Ramos (cell line): ENCODE results near the gene XYLT1.

Source experiments
- in situ Hi-C: fragments of 300-500 bp; cut with MboI; formaldehyde crosslinking; loops from one replicate; pipeline ENCODE4 v1.14.3; 2022; ENCODE audit warnings: low sequenced_read_pairs; ENCODE audit not compliant: unreplicated experiment

XYLT1 gene

DNA sequence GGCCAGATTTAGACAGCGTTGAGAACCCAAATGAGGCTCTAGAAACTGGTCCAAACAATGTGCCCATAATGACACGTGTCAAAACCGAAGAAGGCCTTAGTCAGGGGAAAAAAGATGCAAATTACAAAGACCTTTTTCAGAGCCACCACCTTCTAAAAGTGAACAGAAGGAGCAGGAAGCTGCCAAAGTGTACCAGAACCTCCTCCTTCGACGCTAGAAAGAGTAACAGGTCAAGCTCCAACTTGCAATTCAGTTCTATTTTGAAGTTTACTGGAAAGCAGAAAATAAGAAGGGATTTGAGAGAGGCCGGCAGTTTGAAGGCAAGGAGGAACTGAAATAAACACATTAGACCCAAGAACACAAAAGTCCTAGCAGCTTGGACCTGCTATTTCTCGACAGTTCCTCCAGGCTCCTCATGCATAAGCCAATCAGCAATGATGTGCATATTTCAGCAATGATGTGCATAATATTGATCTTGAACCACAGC, 61.8 kb downstream of the XYLT1 start:
- in situ Hi-C loops, result no loop called here

GRCh38 chr16:17408296-17408695, 62.5 kb downstream of the XYLT1 start:
- in situ Hi-C loops, result no loop called here

GRCh38 chr16:17407321-17407720, 63.4 kb downstream of the XYLT1 start:
- in situ Hi-C loops, result no loop called here

- in situ Hi-C loops, result no loop called here
Observed at GRCh38 chr16:17404941-17405689, 65.6 kb downstream of the XYLT1 start.

GRCh38 chr16:17403859-17404545, 66.8 kb downstream of the XYLT1 start:
- in situ Hi-C loops, result no loop called here

- in situ Hi-C loops, result no loop called here
Observed at GRCh38 chr16:17403156-17403809, 67.5 kb downstream of the XYLT1 start.

DNA sequence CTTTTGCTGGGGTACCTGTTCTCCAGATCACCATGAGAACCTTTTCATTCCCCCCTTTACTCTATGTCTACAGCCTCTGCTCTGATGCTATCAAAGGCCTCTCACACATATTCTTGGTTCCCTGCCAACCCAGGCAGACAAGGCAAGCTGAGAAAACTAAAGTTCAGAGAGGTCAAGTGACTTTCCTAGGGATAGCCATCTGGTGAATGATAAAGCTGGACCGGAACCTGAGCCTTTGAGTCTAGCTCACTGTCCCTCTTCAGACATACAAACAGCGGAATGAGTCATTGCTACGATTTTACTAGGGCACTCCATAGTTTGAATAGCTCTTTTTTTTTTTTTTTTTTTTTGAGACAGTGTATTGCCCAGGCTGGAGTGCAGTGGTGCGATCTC, 73.3 kb downstream of the XYLT1 start:
- in situ Hi-C loops, result no loop called here

- in situ Hi-C loops, result no loop called here
Observed at GRCh38 chr16:17396762-17397498, 73.8 kb downstream of the XYLT1 start.

- in situ Hi-C loops, result no loop called here
Observed at GRCh38 chr16:17395849-17396480, 74.8 kb downstream of the XYLT1 start.

GRCh38 chr16:17392857-17393692, 77.7 kb downstream of the XYLT1 start:
- in situ Hi-C loops, result no loop called here

DNA sequence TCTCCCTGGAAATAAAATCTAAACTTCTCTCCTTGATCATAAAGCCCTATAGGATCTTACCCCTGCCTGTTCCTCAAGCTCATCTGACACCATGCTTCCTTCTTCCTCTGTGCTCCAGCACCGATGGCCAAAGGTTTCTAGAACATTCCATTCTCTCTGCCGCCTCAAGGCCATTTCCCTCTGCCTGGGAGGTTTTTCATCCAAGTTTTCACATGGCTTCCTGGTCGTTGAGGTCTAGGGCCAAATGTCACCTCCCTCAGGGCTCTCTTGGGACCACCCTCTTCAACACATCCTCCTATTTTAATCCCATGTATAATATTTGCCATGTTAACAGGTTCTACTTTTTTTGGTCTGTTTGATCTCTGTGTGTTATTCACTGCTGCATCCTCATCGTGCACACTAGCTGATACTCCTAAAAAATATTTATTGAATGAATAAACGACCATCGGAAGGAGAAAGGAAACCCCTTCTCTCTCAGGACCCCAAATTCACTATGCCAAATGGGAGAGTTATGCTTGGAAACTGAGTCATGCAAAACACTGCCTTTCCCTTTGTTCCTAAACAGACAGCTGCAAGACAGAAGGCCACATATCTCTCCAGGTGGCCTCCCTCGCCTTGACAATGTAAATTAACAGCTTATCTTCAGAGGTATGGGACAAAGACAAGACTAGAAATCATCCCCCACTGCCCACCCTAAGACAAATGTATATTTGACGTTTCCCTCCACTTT, 78.5 kb downstream of the XYLT1 start:
- in situ Hi-C loops, result no loop called here

DNA sequence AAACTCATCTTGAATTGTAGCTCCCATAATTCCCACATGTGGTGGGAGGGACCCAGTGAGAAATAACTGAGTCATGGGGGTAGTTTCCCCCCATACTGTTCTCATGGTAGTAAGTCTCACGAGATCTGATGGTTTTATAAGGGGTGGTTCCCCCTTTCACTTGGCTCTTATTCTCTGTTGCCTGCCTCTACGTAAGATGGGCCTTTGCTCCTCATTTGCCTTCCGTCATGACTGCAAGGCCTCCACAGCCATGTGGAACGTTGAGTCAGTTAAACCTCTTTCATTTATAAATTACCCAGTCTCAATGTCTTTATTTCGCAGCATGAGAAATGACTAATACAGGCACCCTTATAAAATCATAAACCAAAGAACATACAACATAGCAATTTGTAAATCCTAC, 79.0 kb downstream of the XYLT1 start:
- in situ Hi-C loops, result no loop called here

- in situ Hi-C loops, result no loop called here
Observed at GRCh38 chr16:17389384-17389783, 81.4 kb downstream of the XYLT1 start.

- in situ Hi-C loops, result no loop called here
Observed at GRCh38 chr16:17387256-17387655, 83.5 kb downstream of the XYLT1 start.

GRCh38 chr16:17386229-17386628, 84.5 kb downstream of the XYLT1 start:
- in situ Hi-C loops, result no loop called here

- in situ Hi-C loops, result no loop called here
Observed at GRCh38 chr16:17384471-17384870, 86.3 kb downstream of the XYLT1 start.

DNA sequence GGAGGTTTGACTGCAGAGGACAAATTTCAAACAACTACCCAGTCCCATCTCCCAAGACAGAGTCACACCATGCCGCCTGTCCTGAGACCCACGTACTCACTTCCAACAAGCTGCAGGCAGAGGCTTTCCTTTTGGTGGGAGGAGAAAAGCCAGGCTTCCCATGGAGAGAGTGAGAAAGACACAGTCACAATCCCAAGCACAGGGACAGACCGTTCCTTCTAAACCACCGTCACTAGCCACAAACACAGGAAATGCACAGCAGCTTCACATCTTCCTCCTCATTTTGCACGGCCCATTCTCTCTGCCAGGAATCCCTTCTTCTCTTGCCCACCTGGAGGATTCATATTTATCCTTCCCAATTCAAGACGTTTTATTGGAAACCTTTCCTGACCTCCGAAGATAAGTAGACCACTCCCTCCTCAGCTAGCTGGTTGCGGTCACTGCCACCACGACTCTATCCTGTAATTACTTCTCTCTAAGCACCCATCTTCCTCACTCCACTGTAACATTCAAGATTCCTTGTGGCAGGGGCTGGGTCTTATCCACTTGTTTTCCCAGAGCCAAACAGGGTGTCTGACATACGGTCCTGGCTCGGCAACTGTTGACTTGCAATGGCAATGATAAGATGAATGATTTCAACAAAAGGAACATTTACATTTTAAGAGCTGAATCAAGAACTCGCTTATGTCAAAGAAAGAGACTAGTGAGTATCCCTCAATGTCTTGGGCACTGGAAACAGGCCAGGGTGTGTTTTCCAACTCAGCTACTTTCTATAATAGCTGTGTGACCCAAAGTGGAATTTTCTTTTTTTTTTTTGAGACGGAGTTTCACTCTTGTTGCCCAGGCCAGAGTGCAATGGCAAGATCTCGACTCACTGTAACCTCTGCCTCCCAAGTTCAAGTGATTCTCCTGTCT, 87.6 kb downstream of the XYLT1 start:
- in situ Hi-C loops, result no loop called here

GRCh38 chr16:17382514-17382913, 88.2 kb downstream of the XYLT1 start:
- in situ Hi-C loops, result no loop called here
